Nephron progenitor cell (in vitro differentiated cells): ENCODE measurements around the gene SPRED2.

ENCODE experiments used
- DNase-seq: peaks from one replicate; pipeline ENCODE4 v3.0.0; 2021
- H3K27ac Mint-ChIP-seq: 2 replicates; pipeline ENCODE4 v1.8.0; 2021; ENCODE audit warnings: mild to moderate bottlenecking, moderate library complexity, mixed read lengths
- H3K27me3 Mint-ChIP-seq: 2 replicates; pipeline ENCODE4 v1.8.0; 2021; ENCODE audit warnings: mild to moderate bottlenecking, low read depth, mixed read lengths; ENCODE audit not compliant: poor library complexity
- H3K36me3 Mint-ChIP-seq: 2 replicates; pipeline ENCODE4 v1.8.0; 2021; ENCODE audit warnings: low read depth, mixed read lengths
- H3K4me1 Mint-ChIP-seq: 2 replicates; pipeline ENCODE4 v1.8.0; 2021; ENCODE audit warnings: mixed read lengths
- H3K4me3 Mint-ChIP-seq: 2 replicates; pipeline ENCODE4 v1.8.0; 2021; ENCODE audit warnings: mild to moderate bottlenecking, moderate library complexity, mixed read lengths
- H3K9me3 Mint-ChIP-seq: 2 replicates; pipeline ENCODE4 v1.8.0; 2021; ENCODE audit warnings: mild to moderate bottlenecking, moderate library complexity, mixed read lengths
- TF ChIP-seq, protein P1 (sequence below): fragments of 200-600 bp; sonication (generic); IDR thresholded peaks from 2 replicates; pipeline ENCODE4 v1.5.0; 2021; ENCODE audit warnings: antibody characterized with exemption

SPRED2 gene

GRCh38 chr2:65452150-65452895 lies 19.9 kb upstream of the SPRED2 start:
- TF ChIP-seq, protein P1, sequence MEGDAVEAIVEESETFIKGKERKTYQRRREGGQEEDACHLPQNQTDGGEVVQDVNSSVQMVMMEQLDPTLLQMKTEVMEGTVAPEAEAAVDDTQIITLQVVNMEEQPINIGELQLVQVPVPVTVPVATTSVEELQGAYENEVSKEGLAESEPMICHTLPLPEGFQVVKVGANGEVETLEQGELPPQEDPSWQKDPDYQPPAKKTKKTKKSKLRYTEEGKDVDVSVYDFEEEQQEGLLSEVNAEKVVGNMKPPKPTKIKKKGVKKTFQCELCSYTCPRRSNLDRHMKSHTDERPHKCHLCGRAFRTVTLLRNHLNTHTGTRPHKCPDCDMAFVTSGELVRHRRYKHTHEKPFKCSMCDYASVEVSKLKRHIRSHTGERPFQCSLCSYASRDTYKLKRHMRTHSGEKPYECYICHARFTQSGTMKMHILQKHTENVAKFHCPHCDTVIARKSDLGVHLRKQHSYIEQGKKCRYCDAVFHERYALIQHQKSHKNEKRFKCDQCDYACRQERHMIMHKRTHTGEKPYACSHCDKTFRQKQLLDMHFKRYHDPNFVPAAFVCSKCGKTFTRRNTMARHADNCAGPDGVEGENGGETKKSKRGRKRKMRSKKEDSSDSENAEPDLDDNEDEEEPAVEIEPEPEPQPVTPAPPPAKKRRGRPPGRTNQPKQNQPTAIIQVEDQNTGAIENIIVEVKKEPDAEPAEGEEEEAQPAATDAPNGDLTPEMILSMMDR = no peak
- H3K4me1 Mint-ChIP-seq = no peaks in the 10 kb centered on the region
- DNase-seq = no peak
- H3K36me3 Mint-ChIP-seq = peaks cover 8% of the 10 kb centered on the region
- H3K4me3 Mint-ChIP-seq = no peak overlapping the region
- peaks cover 13% of the 10 kb centered on the region for H3K9me3 Mint-ChIP-seq
- no peak overlapping the region for H3K27ac Mint-ChIP-seq
- H3K27me3 Mint-ChIP-seq = peaks cover 6% of the 10 kb centered on the region

GRCh38 chr2:65450810-65451209 lies 18.4 kb upstream of the SPRED2 start:
- DNase-seq = no peak
- H3K9me3 Mint-ChIP-seq = peaks cover 17% of the 10 kb centered on the region
- peaks cover 8% of the 10 kb centered on the region for H3K36me3 Mint-ChIP-seq
- TF ChIP-seq, protein P1 = no peak
- no peak overlapping the region for H3K27ac Mint-ChIP-seq
- H3K4me1 Mint-ChIP-seq = no peaks in the 10 kb centered on the region
- no peak overlapping the region for H3K4me3 Mint-ChIP-seq
- peaks cover 9% of the 10 kb centered on the region for H3K27me3 Mint-ChIP-seq

GRCh38 chr2:65450393-65450792 lies 18.0 kb upstream of the SPRED2 start:
- H3K9me3 Mint-ChIP-seq = peaks cover 17% of the 10 kb centered on the region
- H3K27me3 Mint-ChIP-seq = peaks cover 9% of the 10 kb centered on the region
- H3K4me3 Mint-ChIP-seq = no peak overlapping the region
- no peaks in the 10 kb centered on the region for H3K4me1 Mint-ChIP-seq
- TF ChIP-seq, protein P1 = no peak
- H3K27ac Mint-ChIP-seq = no peak overlapping the region
- DNase-seq = no peak
- H3K36me3 Mint-ChIP-seq = peaks cover 8% of the 10 kb centered on the region

DNA sequence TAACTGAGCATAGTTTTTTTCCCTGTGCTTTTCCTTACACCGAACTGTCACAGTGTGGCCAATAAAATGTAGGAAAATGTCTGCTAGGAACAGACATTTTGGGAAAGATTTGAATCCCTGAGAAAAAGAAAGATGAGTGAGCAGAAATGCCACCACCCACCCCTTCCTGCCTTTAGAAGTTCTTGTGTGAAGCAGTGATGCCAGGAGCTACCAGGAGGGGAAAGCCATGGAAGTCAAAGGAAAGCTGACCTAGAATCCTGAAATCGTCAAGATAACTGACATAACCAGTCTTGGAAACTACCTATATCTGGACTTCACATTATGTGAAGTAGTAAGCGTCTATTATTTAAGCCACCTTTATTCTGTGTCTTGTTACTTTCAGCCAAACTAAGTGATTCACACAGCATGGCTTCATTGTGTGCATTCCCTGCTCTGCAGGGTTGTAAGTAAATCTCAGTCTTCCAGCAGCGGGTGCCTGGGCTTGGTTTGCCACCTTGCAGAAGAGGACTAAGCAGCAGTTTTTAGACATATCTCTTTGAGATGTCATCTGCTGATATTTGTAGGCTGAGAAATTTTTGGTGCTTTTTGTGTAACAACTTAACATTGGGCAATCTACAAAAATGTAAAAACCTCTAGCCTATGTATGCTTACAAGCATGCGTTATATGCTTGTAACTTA lies 11.2 kb upstream of the SPRED2 start:
- Mint-ChIP-seq H3K9me3 (peaks cover 16% of the 10 kb centered on the region), H3K36me3 (peaks cover 8% of the 10 kb centered on the region), H3K4me3 (no peak overlapping the region), H3K4me1 (peaks cover 14% of the 10 kb centered on the region), H3K27me3 (peaks cover 3% of the 10 kb centered on the region), H3K27ac (no peak overlapping the region)
- DNase-seq = no peak
- TF ChIP-seq, protein P1 = no peak

DNA sequence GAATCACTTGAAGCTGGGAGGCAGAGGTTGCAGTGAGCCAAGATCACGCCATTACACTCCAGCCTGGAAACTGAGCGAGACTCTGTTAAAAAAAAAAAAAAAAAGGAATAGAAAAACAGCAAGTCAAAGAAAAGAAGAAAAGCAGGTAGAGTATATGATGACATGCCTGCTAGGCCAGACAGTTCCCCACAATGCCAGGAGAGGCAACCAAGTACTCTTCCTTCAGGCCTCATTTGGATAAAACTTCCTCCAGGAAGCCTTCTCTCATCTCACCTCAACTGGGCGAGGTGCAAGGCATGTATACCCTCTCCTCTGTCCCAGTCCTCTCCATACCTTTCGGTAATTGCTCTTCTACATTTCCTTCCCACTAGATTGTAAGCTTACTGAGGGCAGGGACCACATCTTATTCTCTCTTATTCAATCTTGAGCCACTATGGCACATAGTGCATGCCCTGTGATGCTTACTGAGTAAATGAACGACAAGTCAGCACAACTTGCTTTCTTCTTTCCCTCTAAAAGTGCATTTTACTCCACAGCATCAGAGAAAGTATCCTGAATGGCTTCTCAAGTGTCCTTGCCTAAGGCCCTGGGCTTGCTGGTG lies 10.1 kb upstream of the SPRED2 start:
- H3K4me1 Mint-ChIP-seq = peaks cover 25% of the 10 kb centered on the region
- no peak overlapping the region for H3K27ac Mint-ChIP-seq
- H3K36me3 Mint-ChIP-seq = peaks cover 1% of the 10 kb centered on the region
- H3K27me3 Mint-ChIP-seq = peaks cover 3% of the 10 kb centered on the region
- H3K9me3 Mint-ChIP-seq = peaks cover 9% of the 10 kb centered on the region
- TF ChIP-seq, protein P1 = no peak
- DNase-seq = no peak
- H3K4me3 Mint-ChIP-seq = no peak overlapping the region
